B cell (primary cell): ENCODE results near the gene FFAR2.

Experiments
- CTCF ChIP-seq: fragments of 200-600 bp; IDR thresholded peaks from one replicate; pipeline ENCODE4 v1.8.0; 2022; ENCODE audit warnings: antibody characterized with exemption, mild to moderate bottlenecking
- EZH2 ChIP-seq: IDR thresholded peaks from 2 replicates; pipeline ENCODE4 v1.6.1; 2012; ENCODE audit warnings: borderline replicate concordance, low read depth, mild to moderate bottlenecking, moderate library complexity, low read length; ENCODE audit not compliant: insufficient read depth, poor library complexity, severe bottlenecking

- TF ChIP-seq CTCF (no peak), EZH2 (no peak)
These were observed 10.6 kb upstream of the FFAR2 start for GRCh38 chr19:35437406-35437951.
